Measurements from ENCODE around the gene COPRS. TPM values are rescaled to one million over a fixed set of nuclear protein-coding genes. Genes with fewer than 3 reads are reported as not detected.

COPRS gene
- total and polyA plus RNA-seq, 4 donors = 15.4 to 50.6 (median 27.6) TPM

- Histone ChIP-seq H3K27ac (ENCODE audit: low read depth in 1 of 2, low read length in 2 of 2) (peak overlapping the region; percentile 57 to 60), H3K4me1 (ENCODE audit: control insufficient read depth in 4 of 4, insufficient read depth in 4 of 4, low read length in 3 of 4) (peaks cover 0 to 4% (median 0%) of the 10 kb centered on the region in 4 donors), H3K9ac (ENCODE audit: low read depth in 1 of 2, low read length in 2 of 2) (no peak overlapping the region), H3K4me3 (ENCODE audit: low read depth in 1 of 3, low read length in 3 of 3) (no peak overlapping the region), H3K36me3 (ENCODE audit: control insufficient read depth in 4 of 4, insufficient read depth in 3 of 4, low read depth in 1 of 4, low read length in 3 of 4) (no peaks in the 10 kb centered on the region), H3K27me3 (ENCODE audit: control insufficient read depth in 4 of 4, insufficient read depth in 4 of 4, low read length in 3 of 4) (no peaks in the 10 kb centered on the region), H3K9me3 (ENCODE audit: control insufficient read depth in 4 of 4, low read length in 3 of 4) (no peaks in the 10 kb centered on the region)
- no peak for DNase-seq (ENCODE audit: low spot score)
- 65% methylated on average over 14 of the region's 14 CpGs for WGBS
- TF ChIP-seq FOXA2 (IDR thresholded peaks at IDR 0.05) = no peak
- no peak for TF ChIP-seq MAX (IDR thresholded peaks at IDR 0.05)
- peak in 1 of 2 donors; percentile 38 for TF ChIP-seq RXRA (IDR thresholded peaks at IDR 0.05)
- TF ChIP-seq, protein P1, sequence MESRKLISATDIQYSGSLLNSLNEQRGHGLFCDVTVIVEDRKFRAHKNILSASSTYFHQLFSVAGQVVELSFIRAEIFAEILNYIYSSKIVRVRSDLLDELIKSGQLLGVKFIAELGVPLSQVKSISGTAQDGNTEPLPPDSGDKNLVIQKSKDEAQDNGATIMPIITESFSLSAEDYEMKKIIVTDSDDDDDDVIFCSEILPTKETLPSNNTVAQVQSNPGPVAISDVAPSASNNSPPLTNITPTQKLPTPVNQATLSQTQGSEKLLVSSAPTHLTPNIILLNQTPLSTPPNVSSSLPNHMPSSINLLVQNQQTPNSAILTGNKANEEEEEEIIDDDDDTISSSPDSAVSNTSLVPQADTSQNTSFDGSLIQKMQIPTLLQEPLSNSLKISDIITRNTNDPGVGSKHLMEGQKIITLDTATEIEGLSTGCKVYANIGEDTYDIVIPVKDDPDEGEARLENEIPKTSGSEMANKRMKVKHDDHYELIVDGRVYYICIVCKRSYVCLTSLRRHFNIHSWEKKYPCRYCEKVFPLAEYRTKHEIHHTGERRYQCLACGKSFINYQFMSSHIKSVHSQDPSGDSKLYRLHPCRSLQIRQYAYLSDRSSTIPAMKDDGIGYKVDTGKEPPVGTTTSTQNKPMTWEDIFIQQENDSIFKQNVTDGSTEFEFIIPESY (IDR thresholded peaks at IDR 0.05) = no peak
- TF ChIP-seq, protein P2, sequence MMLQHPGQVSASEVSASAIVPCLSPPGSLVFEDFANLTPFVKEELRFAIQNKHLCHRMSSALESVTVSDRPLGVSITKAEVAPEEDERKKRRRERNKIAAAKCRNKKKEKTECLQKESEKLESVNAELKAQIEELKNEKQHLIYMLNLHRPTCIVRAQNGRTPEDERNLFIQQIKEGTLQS (IDR thresholded peaks at IDR 0.05) = no peak
- TF ChIP-seq EGR1 (IDR thresholded peaks at IDR 0.05; ENCODE audit: low read depth in 2 of 2) = no peak
- TF ChIP-seq RAD21 (IDR thresholded peaks at IDR 0.05) = peak in 1 of 2 donors; percentile 5
- TF ChIP-seq, protein P3, sequence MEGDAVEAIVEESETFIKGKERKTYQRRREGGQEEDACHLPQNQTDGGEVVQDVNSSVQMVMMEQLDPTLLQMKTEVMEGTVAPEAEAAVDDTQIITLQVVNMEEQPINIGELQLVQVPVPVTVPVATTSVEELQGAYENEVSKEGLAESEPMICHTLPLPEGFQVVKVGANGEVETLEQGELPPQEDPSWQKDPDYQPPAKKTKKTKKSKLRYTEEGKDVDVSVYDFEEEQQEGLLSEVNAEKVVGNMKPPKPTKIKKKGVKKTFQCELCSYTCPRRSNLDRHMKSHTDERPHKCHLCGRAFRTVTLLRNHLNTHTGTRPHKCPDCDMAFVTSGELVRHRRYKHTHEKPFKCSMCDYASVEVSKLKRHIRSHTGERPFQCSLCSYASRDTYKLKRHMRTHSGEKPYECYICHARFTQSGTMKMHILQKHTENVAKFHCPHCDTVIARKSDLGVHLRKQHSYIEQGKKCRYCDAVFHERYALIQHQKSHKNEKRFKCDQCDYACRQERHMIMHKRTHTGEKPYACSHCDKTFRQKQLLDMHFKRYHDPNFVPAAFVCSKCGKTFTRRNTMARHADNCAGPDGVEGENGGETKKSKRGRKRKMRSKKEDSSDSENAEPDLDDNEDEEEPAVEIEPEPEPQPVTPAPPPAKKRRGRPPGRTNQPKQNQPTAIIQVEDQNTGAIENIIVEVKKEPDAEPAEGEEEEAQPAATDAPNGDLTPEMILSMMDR (IDR thresholded peaks at IDR 0.05; ENCODE audit: low read depth, low read length, missing input control) = no peak
- no peak for TF ChIP-seq TAF1 (conservative IDR thresholded peaks at IDR 0.05)
- TF ChIP-seq REST (IDR thresholded peaks at IDR 0.05) = no peak
- TF ChIP-seq YY1 (IDR thresholded peaks at IDR 0.05) = no peak
- no peak for TF ChIP-seq SP1 (IDR thresholded peaks at IDR 0.05)
- TF ChIP-seq HNF4A (conservative IDR thresholded peaks at IDR 0.05) = no peak
- no peak for TF ChIP-seq FOXA1 (IDR thresholded peaks at IDR 0.05)
- no peak for TF ChIP-seq GABPA (IDR thresholded peaks at IDR 0.05 in 1 of 2, conservative IDR thresholded peaks at IDR 0.05 in 1 of 2)
- peak; percentile 37 for TF ChIP-seq NR2F2 (IDR thresholded peaks at IDR 0.05)
Observed at GRCh38 chr17:31825961-31826691, 32.9 kb downstream of the COPRS start.

All from liver (tissue), 9 donors.